Embryonic facial prominence (tissue), 1 donor: ENCODE measurements around the gene CHD9.
"Not testable (repeated sequence)": the region's sequence is repeated elsewhere in the genome, so short reads cannot be mapped to it uniquely, and the experiment has no call there.

Experiments
- DNase-seq: peaks from one replicate; pipeline ENCODE4 v3.0.0-alpha.2; 2016; ENCODE audit errors: extremely low spot score

CHD9 gene

DNA sequence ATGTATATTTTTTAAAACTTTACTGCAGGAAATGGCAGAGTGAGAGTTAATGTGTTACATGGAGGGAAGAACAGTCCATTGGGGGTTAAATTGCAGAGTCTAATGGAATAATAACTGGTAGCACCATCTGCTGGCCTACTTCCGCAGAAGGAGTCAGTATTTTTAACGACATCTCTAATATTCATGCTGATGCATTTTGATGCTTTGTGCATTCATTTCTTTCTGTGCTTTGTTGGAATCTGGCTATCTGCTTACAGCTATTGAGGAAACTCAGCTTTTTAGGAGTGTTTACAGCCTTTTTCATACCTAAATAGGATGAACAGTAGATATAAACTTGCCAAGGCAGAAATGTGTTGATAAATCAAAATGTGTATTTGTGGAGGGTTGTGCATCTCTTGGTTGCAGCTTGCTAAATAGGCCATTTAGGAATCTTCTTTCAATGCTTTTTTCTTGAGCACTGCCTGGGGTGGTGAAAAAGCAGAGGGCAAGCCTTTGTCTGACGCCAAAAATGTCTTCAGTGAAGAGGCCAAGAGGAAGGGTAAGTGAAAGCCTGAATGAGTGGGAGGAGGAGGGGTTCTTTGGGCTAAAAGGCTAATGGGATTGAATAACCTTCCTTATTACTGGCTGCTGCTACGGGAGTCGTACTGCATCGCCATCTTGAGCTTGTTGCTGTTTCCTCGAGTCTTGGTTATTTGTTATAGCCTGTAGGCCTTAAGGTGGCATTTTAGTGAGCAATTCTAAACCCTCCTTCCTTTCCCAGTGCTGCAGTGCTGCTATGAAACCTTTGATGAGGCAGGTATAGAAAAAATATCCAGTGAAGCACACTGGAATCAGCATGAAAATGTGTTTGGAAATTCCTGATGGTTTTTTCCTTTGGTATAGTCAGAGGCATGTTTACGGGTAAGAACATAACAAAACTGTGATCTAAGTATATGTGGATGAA is 153.3 kb downstream of the CHD9 start:
- peak; percentile 86 for DNase-seq

- no peak for DNase-seq
Observed at GRCh38 chr16:53209429-53209828, 154.6 kb downstream of the CHD9 start.

DNA sequence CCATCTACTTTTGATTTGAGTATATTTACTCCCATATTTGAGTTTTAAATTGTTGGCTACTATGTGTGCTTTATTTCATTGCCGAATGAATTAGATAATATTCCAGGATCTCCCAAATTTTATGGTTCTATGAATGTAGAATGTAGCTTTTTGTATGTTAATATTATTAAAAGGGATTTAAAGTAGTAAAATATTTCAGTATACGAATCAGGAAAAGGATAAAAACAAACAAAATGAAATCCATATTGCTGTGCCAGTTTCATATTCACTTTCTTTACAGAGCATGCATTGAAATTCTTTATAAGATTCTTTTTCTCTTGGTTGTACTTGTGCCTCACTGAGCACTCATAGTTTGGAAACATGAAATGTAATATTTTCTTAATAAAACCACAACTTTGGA is 155.1 kb downstream of the CHD9 start:
- no peak for DNase-seq

GRCh38 chr16:53211253-53211652 is 156.5 kb downstream of the CHD9 start:
- DNase-seq: no peak

GRCh38 chr16:53212893-53213223 is 158.1 kb downstream of the CHD9 start:
- no peak for DNase-seq

- no peak for DNase-seq
Observed at GRCh38 chr16:53213542-53213941, 158.8 kb downstream of the CHD9 start.

DNA sequence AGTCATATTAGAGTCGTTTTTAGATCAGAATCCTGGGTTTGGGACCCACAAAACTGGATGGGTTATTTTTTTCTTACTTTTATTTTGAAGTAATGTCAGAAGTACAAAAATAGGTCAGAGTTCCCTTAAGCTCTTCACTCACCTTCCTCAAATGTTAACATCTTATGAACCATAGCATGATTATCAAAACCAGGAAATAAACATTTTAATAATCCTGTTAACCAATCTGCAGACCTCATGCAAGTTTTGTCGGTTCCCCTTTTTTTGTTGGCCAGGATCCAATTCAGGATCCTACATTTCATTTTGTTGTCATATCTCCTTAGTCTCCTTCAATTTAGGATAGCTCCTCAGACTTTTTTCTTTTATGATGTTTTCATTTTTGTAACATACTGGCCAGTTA is 162.0 kb downstream of the CHD9 start:
- no peak for DNase-seq

- DNase-seq: no peak
Observed at GRCh38 chr16:53219371-53219770, 164.6 kb downstream of the CHD9 start.

- no peak for DNase-seq
Observed at GRCh38 chr16:53219795-53220454, 165.1 kb downstream of the CHD9 start.

- no peak for DNase-seq
Observed at GRCh38 chr16:53220585-53220984, 165.8 kb downstream of the CHD9 start.

DNA sequence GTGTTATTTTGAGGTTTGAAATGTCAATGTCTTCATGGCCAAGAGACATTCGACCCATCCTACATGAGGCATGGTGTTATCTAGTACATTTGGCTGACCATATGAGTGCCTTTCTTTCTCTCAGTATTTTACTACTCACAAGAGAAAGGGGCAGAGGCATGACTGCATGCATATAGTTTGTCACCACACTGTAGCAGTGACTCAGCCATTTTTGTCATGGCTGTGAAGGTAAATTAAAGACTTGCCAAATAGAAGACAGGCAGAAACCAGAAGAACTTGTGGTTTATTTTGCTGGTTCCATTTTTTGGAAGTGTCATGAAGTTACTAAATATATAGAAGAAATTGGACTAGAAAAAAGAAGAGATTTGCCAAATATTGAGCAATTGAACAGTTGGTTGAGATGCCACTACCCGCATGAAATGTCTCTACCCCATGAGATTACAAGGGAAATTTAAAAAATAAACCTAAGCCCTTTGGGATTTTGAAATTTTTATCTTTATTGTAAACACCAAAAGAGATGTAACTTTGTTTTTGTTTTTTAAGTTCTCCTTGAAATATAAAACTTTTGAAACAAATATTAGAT is 170.3 kb downstream of the CHD9 start:
- no peak for DNase-seq

DNA sequence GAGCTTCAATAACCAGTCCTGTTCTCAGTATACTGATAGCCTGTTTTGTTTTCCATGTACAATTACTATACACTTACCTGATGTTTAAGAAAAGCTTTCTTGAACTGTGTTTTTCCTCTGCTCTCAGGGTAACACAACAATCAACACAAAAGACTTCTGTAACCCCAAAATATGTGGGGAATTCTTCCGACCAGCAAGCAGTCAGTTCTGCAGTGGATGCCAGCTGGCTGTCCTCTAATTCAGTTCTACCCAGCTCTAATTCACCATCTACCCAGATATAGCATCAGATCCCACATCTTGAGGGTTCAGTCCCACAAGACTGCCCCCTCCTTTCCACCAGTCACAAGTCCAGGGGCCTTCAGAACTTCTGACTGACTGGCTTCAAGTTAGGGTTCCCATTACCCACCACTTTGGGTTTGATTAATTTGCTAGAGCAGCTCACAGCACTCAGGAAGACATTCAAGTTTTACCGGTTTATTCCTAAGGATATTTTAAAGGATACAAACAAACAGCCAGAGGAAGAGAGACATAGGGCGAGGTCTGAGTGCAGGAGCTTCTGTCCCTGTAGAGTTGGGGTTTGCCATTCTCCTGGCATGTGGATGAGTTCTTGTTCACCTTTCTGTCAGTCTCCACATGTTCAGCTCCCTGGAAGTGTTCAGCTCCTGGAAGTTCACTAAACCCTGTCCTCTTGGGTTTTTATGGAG is 178.2 kb downstream of the CHD9 start:
- no peak for DNase-seq

DNA sequence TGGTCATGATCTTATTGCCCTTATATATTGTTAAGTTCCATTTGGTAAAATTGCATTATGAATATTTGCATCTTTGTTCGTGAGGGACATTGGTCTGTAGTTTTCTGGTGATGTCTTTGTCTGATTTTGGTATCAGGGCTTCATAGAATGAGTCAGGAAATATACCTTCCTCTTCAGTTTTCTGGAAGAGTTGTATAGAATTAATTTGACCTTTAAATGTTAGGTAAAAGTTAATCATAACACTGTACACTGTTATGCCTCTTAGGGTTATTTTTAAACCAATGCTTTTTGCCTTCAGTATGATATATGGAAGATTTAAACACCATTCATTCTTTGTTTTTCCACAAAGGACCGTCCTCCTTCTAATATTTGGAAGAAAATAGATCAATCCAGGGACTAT is 180.0 kb downstream of the CHD9 start:
- DNase-seq: no peak

DNA sequence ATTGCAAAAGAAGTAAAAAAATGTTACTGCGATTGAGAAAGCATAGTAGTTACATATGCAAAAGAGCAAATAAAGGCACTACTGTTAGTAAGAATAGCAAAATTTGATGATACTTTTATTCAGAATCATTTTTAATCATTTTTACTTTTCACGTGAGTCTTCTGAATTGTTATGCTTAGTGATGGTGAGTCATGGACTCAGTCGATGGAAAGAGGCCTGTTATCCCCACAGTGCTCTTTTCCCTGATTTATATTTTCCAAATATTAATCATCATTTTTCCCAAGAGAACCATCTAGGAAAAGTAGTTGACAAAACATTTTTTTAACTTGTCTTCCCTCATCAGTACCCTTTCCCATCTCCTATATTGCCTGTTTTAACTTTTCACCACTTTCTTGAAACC is 181.1 kb downstream of the CHD9 start:
- DNase-seq: no peak

- DNase-seq: no peak
Observed at GRCh38 chr16:53249331-53249730, 194.5 kb downstream of the CHD9 start.

GRCh38 chr16:53257001-53257400 is 202.2 kb downstream of the CHD9 start:
- no peak for DNase-seq

- DNase-seq: no peak
Observed at GRCh38 chr16:53258809-53259208, 204.0 kb downstream of the CHD9 start.

GRCh38 chr16:53261276-53261675 is 206.5 kb downstream of the CHD9 start:
- no peak for DNase-seq

GRCh38 chr16:53262645-53263044 is 207.9 kb downstream of the CHD9 start:
- DNase-seq: no peak

DNA sequence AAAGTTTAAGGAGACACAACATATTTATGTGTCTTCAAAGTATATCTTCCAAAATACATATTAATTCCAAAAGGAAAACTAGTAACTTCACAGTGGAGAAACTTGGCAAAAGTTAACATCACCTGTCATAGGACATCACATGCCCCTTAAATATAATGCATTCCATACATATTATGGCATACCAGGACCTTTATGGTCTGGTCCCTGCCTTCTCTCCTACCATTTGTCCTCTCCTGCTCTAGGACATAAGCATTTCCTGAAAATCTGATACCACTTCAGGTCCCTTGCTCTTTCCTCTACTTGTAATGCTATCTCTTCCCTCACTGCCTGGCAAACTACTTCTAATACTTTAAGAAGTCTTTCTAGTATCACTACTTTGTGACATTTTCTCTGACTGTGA is 211.4 kb downstream of the CHD9 start:
- no peak for DNase-seq

- not testable (repeated sequence) for DNase-seq
Observed at GRCh38 chr16:53278498-53278897, 223.7 kb downstream of the CHD9 start.

DNA sequence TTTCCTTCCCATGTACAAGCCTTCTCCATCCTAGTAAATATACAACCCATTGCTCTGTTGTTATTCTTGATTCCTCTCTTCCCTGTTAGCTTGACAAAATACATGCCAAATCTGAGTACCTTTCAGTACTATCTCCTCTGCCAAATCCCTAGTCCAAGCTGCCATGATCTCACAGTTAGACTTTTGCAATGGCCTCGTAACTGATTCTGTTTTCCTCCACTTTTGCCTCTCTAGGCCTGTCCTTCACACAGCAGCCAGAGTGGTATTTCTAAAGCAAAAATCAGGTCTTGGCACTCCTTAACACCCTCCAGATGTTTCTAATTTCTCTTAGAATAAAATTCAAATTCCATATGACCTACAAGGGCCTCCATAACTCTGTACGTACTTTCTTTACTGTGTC is 226.5 kb downstream of the CHD9 start:
- no peak for DNase-seq
